ENCODE data around the gene SMG9. TPM values are rescaled to one million over a fixed set of nuclear protein-coding genes. Genes with fewer than 3 reads are reported as not detected.
"Not testable (repeated sequence)": the region's sequence is repeated elsewhere in the genome, so short reads cannot be mapped to it uniquely, and the experiment has no call there.

Gene SMG9
- total RNA-seq, 1 donor from 2014 or later: 126 TPM

- DNase-seq (ENCODE audit: low spot score in 2 of 2): no peak
- peak overlapping the region in 1 of 2 donors; percentile 18 for H3K27ac ChIP-seq
- H3K36me3 ChIP-seq: no peaks in the 10 kb centered on the region
These were observed 12.6 kb upstream of the SMG9 start for GRCh38 chr19:43767316-43767715.

GRCh38 chr19:43766755-43767043, 11.9 kb upstream of the SMG9 start:
- H3K9me3 ChIP-seq: no peaks in the 10 kb centered on the region
- H3K4me3 ChIP-seq: no peak overlapping the region
- intact Hi-C loops (cut with DNase I): no loop called here
- DNase-seq (ENCODE audit: low spot score in 2 of 2): no peak
- H3K36me3 ChIP-seq: no peaks in the 10 kb centered on the region
- TF ChIP-seq CTCF (IDR thresholded peaks at IDR 0.05): no peak
- H3K27ac ChIP-seq: no peak overlapping the region
- H3K27me3 ChIP-seq: no peaks in the 10 kb centered on the region
- H3K4me1 ChIP-seq: peaks cover 6 to 23% of the 10 kb centered on the region in 2 donors

More at GRCh38 chr19:43767316-43767715, 12.6 kb upstream of the SMG9 start:
- TF ChIP-seq CTCF (IDR thresholded peaks at IDR 0.05): no peak
- intact Hi-C loops (cut with DNase I): no loop called here
- Histone ChIP-seq H3K4me1 (peaks cover 6 to 23% of the 10 kb centered on the region in 2 donors), H3K9me3 (no peaks in the 10 kb centered on the region), H3K4me3 (no peak overlapping the region), H3K27me3 (no peaks in the 10 kb centered on the region)

GRCh38 chr19:43765109-43765876, 10.5 kb upstream of the SMG9 start:
- TF ChIP-seq CTCF (IDR thresholded peaks at IDR 0.05): no peak
- no peaks in the 10 kb centered on the region for H3K27me3 ChIP-seq
- H3K36me3 ChIP-seq: no peaks in the 10 kb centered on the region
- peak; percentile 59 to 90 for DNase-seq (ENCODE audit: low spot score in 2 of 2)
- no peak overlapping the region for H3K4me3 ChIP-seq
- H3K9me3 ChIP-seq: no peaks in the 10 kb centered on the region
- H3K27ac ChIP-seq: peak overlapping the region; percentile 76 to 80
- peaks cover 6 to 23% of the 10 kb centered on the region in 2 donors for H3K4me1 ChIP-seq
- intact Hi-C loops (cut with DNase I): no loop called here

GRCh38 chr19:43764684-43765083, 9.9 kb upstream of the SMG9 start:
- Histone ChIP-seq H3K4me1 (peaks cover 6 to 23% of the 10 kb centered on the region in 2 donors), H3K27ac (peak overlapping the region; percentile 76 to 80)
- H3K4me3 ChIP-seq; DNase-seq (ENCODE audit: low spot score in 2 of 2); H3K27me3 ChIP-seq; H3K9me3 ChIP-seq; intact Hi-C loops (cut with DNase I); H3K36me3 ChIP-seq: not testable (repeated sequence)

GRCh38 chr19:43763473-43763939, 8.7 kb upstream of the SMG9 start:
- no peak for TF ChIP-seq CTCF (IDR thresholded peaks at IDR 0.05)
- no peaks in the 10 kb centered on the region for H3K36me3 ChIP-seq
- no peaks in the 10 kb centered on the region for H3K27me3 ChIP-seq
- peak overlapping the region; percentile 57 to 76 for H3K27ac ChIP-seq
- no peak overlapping the region for H3K4me3 ChIP-seq
- peaks cover 6 to 23% of the 10 kb centered on the region in 2 donors for H3K4me1 ChIP-seq
- no peaks in the 10 kb centered on the region for H3K9me3 ChIP-seq
- DNase-seq (ENCODE audit: low spot score in 2 of 2): peak in 1 of 2 donors; percentile 72
- intact Hi-C loops (cut with DNase I): no loop called here

GRCh38 chr19:43762814-43763213, 8.1 kb upstream of the SMG9 start:
- Histone ChIP-seq H3K4me3 (no peak overlapping the region), H3K27me3 (no peaks in the 10 kb centered on the region), H3K9me3 (no peaks in the 10 kb centered on the region), H3K27ac (peak overlapping the region; percentile 57 to 76), H3K4me1 (peaks cover 6 to 23% of the 10 kb centered on the region in 2 donors), H3K36me3 (no peaks in the 10 kb centered on the region)
- TF ChIP-seq CTCF (IDR thresholded peaks at IDR 0.05): no peak
- no peak for DNase-seq (ENCODE audit: low spot score in 2 of 2)
- intact Hi-C loops (cut with DNase I): no loop called here

Measured in ascending aorta (tissue), 2 donors.